Limb (tissue), 2 donors: ENCODE results near the gene ABCC1.
A peak's percentile ranks its signal among the peaks of the same experiment; 100 is the strongest.

ENCODE experiments used
- DNase-seq, 2 donors: peaks; one replicate each; pipeline ENCODE4 v3.0.0-alpha.2; 2016; ENCODE audit errors: extremely low spot score in 2 of 2

ABCC1 gene

DNA sequence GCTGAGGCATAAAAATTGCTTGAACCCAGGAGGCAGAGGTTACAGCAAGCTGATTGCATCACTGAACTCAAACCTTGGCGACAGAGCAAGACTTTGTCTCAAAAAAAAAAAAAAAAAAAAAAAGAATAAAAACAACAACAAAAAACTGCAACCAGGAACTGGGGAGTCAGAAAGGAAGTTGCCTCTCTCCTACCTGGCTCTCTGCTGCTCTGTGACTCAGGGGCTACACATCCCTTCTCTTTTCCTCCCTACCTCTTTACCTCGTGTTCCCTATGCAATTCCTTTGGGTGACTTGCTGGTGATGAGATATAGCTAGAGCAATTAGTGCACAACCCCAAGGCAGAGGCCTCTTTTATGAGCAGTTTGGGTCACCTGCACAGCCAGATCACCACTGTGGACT is 95.9 kb downstream of the ABCC1 start:
- DNase-seq, result no peak

DNA sequence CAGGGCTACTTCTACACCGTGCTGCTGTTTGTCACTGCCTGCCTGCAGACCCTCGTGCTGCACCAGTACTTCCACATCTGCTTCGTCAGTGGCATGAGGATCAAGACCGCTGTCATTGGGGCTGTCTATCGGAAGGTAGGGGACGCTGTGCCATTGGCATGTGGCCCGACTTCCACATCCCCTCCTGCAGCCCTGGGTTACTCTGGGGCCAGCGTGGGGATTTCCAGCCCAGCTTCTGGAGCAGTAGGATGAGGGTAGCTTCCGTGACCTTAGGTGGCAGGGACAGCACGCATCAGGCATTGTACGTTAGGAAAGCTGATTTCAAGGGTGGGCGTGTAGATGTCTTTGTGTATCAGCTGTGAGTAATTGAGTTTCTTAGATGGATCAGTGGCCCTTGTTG is 96.5 kb downstream of the ABCC1 start:
- peak in 1 of 2 donors; percentile 42 for DNase-seq

DNA sequence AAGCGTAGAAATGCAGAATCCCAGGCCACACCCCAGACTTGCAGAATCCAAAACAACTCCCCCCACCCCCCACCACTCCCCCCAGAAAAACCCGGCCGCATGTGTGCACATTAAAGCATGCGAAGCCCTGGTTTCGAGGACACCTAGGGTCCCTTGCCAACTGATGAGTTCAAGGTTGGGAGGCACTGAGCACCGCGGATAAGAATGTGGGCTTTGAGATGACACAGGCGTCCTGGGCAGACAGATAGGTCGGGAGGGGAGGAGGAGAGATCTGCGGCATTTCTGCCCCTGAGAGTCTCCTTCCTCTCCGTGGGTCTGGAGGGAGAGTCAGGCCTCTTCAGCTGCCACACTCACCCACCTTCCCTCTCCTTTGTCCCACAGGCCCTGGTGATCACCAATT is 98.3 kb downstream of the ABCC1 start:
- DNase-seq, result no peak

DNA sequence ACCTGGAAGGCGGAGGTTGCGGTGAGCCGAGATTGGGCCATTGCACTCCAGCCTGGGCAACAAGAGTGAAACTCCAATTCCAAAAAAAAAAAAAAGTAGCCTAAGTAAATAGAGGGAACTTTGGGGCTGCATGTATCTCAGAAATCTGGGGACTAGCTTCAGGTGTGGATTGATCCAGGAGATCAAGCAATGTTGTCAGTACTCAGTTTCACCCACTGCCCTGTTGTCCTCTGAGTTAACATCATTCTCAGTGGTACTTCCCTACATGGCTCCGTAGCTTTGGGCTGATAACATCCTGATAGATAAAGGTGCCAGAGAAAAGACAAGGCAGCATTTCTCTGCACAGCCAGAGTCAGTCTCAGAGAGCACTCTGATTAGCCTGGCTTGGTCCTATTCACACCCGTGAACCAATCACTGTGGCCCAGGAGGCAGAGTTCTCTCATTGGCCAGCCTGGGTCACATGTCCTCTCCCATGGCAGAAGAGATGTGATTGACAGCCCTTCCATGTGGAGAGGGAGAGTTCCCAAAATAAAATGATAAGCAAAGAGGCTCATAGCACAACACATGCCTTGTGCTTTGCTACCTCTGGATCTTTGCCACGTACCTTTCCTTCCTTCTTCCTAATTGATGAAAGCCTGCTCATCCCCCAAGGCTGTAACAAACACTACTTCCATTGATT is 99.6 kb downstream of the ABCC1 start:
- no peak for DNase-seq

DNA sequence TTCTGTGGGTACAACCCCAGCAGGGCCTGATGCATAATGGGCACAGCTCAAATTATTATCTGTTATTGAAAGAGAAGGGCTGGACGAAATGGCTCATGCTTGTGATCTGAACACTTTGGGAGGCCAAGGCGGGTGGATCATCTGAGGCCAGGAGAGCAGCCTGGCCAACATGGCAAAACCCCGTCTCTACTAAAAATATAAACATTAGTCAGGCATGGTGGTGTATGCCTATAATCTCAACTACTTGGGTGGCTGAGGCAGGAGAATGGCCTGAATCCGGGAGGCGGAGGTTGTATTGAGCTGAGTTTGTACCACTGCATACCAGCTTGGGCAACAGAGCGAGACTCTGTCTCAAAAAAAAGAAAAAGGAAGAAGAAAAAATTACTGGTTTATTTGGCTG is 100.7 kb downstream of the ABCC1 start:
- DNase-seq, result no peak

DNA sequence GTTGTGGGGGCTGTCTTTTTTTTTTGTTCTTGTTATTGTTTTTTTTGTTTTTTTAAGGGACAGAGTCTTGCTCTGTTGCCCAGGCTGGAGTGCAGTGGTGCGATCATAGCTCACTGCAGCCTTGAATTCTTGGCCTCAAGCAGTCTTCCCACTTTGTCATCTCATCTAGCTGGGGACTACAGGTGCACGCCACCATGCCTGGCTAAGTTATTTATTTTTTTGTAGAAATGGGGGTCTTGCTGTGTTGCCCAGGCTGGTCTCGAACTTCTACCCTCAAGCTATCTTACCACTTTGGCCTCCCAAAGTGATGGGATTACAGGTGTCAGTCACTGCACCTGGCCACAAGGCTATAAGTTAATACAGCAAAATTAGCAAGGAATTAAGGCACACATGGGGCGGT is 101.7 kb downstream of the ABCC1 start:
- no peak for DNase-seq

DNA sequence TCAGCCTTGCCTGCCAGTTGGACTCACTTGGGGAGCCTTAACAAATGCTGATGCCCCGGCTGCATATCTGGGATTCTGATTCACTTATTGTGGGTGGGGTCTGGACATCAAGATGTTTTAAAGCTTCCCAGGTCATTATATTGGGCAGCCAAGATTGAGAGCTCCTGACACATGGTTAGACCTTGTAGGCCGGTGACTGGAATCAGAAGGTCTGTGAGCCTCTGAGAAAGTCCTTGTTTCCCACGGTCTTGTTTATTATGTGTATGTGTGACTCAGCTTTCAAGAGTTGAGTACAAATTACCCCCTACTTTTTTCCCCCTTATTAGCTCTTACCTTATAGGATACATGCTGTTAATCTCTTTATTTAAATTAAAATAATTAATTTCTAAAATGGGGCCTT is 103.5 kb downstream of the ABCC1 start:
- DNase-seq, result no peak

DNA sequence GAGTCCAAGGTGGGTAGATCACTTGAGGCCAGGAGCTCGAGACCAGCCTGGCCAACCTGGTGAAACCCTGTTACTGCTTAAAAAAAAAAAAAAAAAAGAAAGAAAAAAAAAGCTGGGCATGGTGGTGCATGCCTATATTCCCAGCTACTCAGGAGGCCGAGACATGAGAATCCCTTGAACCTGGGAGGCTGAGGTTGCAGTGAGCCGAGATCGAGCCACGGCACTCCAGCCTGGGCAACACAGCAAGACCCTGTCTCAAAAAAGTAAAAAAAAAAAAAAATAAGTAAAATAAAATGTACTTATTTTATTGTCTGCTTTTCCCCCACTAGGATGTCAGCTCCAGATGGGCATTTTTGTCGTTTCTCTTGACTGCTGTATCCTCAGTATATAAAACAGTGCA is 107.7 kb downstream of the ABCC1 start:
- no peak for DNase-seq

DNA sequence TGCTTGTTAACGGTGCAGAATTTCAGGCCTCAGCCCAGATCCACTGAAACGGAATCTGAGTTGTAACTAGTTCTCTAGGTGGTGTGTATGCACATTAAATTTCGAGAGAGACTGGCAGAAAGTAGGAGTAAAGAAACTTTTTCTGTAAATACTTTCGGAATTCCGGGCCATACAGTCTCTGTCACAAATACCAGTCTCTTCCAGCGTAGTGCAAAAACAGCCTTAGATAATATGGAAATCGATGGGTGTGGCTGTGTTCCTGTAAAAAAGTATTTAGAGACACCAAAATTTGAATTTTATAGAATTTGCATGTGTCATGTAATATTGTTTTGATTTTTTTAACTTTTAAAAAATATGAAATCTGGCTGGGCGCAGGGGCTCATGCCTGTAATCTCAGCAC is 109.7 kb downstream of the ABCC1 start:
- no peak for DNase-seq

DNA sequence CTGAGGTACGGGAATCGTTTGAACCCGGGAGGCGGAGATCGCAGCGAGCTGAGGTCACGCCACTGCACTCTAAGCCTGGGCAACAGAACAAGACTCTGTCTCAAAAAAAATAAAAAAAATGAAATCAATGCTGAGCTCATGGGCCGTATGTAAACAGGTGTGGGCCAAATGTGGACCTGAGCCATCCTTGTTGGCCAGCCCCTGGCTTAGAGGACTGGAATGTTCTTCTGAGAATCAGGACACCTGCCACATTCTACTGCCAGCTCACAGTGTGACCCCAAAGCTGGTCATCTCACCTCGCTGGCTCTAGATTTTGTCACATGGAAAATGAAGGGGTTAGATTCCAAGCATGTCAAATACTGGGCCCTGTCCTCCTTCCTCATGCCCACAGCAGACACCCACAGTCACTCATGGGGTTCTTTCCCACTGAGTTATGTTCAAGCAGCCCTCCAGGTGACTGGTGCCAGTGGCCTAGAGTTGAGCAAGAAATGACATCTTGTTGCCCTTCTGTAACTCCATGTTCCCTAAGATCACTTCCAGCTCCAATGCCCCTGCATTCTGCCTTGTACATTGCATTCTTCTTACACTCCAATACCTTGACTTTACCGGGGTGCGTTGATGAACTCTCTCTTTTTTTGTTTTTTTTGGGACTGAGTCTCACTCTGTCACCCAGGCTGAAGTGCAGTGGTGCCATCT is 110.6 kb downstream of the ABCC1 start:
- no peak for DNase-seq

DNA sequence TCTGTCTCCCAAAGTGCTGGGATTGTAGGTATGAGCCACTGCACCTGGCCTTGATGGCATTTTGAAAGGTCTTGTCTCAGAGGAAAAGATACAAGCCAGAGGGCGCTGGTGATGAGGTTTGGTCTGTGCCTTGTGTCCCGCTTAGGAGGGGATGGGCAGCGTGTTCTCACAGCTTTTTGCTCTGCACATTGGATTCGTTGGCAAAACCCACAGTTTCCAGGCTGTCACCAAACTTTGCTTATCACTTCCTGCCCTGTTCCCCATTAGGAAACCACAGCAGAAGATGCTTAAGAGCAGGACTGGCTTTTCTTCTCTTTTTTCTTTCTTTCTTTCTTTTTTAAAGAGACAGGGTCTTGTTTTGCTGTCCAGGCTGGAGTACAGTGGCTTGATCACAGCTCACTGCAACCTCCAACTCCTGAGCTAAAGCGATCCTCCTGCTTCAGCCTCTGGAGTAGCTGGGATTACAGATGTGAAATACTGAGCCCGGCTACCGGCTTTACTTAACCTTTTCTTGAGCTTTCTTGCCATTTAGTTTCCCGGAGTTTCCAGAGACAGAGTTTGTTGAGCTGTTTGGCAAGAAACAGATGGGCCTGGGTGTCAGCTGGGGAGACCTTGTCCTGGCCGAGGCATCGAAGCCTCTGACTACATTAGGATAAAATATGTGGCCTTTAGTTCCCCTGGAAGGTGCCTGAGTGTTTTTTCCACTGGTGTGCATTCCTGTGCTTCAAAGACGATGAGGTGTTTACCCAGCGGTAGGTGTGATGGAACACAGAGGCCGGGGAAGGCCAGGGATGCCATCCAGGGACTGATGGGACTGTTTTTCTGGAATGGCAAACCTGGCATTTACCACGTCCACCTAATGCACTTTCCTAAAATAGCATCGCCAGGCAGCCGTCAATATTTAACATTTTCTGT is 112.9 kb downstream of the ABCC1 start:
- no peak for DNase-seq

DNA sequence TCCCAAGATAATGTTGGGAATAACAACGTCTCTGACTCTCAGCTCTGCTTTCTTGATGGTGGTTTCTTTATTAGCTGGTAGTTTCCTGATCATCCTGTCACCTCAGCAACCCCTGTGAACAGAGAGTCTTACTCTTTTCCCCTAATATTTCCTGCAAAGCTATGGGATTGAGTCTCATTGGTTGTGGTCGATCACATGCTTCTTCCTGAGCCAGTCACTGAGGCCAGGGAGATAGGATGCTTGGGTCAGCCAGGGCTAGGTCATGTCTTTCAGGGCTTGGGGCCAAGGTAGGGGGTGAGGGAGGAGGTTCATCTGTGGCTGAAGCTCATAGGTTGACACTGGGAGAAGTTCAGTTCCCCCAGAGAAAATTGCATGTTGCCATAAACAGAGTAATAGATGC is 114.3 kb downstream of the ABCC1 start:
- no peak for DNase-seq

DNA sequence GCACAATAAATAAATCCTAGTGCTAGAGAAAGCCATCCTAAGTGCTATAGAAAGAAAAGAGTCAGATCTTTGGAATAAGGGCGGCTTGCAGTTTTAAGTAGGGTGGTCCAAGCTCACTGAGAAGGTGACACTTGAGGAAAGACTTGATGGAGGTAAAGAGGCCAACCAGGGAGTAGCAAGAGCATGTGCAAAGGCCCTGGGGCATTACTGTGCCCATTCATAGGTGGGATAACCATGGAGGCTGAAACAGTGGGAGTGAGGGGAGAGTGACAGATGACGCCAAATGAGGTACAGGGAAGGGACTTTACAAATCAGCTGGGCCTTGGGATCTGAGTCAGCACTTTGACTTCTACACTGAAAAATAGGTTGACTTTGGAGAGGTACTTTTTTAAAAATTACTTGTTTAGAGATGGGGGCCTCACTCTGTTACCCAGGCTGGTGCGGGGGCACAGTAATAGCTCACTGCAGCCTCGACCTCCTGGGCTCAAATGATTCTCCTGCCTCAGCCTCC is 115.5 kb downstream of the ABCC1 start:
- DNase-seq, result no peak

DNA sequence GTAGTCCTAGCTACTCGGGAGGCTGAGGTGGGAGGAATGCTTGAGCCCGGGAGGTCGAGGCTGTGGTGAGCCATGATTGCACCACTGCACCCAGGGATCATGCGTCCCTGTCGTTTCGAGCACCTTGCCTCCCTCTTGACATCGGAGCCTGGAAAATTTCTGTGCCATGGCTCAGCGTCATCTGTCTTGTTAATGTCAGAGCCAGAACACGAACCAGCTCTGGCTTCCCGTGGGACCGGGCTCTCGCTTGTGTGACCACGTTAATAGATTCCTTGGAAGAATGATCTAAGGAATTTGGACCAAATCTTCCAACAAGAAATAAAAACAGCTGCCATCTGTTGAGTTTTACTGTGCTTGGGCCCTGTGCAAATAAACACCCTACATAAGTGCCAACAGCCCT is 117.7 kb downstream of the ABCC1 start:
- no peak for DNase-seq

DNA sequence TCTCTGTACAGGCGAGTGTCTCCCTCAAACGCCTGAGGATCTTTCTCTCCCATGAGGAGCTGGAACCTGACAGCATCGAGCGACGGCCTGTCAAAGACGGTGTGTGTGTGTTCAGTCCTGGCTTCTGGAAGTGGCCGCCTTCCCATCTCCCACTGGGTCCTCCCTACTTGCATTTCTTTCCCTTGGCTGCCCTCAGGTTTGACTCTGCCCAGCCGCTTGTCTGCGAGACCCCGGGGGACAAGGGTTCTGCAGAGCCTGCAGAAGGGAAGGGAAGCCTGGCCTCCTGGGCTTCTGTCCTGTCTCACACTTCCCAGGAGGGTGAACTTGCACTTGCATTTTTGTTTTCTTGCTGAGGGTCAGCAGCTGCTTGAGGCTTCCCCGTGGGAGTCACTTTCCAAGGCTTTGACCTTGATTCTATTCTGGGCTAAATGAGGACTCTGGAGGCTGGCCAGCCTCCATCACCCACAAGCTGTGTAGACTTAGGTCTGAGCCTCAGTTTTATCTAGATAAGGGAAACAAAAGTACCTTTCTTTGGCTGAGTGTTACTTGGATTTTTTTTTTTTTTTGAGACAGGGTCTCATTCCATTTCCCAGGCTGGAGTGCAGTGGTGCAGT is 122.3 kb downstream of the ABCC1 start:
- DNase-seq, result no peak

DNA sequence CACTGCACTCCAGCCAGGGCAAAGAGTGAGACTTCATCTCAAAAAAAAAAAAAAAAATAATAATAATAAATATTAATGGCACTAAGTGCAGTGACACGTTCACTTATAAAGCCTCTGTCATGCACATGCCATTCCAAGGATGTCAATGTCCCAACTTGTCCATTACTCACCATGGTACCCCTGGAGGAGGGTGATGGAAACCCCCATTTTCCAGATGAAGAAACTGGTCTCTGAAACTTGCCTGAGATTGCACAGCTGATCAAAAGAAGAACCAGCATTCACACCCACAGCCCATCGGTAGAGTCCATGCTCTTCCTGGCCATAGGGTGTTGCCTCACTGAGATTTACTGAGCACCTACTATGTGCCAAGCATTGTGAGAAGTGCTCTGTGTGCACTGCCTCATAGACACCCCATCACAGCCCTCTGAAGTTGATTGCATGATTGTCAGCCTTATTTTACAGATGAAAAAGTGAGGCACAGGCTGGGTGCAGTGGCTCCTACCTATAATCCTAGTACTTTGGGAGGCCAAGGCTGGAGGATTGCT is 123.7 kb downstream of the ABCC1 start:
- no peak for DNase-seq

DNA sequence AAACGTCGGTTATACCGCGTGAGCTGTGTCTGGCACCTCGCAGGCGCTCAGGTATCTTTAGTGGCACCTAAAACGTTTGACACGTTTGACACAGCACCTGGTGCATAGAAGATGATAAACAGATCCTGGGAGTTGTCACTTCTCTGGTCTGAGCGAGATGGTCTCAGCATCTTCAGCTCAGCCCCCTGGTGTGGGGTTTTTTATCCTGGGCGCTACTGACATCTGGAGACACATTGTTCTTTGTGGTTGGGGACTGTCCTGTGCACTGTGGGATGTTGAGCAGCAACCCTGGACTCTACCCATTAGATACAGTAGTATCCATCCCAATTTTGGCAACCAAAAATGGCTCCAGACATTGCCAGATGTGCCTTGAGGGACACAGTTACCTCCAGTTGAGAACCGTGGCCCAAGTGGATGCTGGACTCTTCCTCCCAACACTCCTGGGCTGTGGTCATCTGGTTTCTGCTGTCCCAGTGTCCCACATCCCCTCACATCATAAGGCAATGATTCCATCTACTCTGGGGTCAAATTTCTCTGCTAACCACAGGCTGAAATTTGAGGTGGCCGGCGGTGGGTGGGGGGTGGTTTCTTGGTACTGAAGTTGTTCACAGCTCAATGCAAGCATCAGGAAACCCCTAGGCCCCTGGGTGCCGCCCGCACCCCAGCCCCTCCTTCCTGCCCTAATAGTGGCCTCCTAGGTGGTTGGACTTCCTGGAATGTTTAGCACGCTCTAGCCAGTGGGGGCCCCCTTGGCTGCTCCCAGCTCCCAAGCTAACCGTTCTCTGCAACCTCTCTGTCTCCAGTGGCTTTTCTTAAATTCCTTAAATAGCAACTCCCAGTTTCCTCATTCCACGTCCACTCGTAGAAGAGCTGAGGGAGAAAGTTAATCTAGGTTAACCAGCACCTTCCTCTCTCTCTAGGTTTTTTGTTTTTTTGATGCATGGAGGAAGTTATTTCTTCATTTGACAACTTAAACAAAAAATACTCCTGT is 124.8 kb downstream of the ABCC1 start:
- peak in 1 of 2 donors; percentile 64 for DNase-seq

DNA sequence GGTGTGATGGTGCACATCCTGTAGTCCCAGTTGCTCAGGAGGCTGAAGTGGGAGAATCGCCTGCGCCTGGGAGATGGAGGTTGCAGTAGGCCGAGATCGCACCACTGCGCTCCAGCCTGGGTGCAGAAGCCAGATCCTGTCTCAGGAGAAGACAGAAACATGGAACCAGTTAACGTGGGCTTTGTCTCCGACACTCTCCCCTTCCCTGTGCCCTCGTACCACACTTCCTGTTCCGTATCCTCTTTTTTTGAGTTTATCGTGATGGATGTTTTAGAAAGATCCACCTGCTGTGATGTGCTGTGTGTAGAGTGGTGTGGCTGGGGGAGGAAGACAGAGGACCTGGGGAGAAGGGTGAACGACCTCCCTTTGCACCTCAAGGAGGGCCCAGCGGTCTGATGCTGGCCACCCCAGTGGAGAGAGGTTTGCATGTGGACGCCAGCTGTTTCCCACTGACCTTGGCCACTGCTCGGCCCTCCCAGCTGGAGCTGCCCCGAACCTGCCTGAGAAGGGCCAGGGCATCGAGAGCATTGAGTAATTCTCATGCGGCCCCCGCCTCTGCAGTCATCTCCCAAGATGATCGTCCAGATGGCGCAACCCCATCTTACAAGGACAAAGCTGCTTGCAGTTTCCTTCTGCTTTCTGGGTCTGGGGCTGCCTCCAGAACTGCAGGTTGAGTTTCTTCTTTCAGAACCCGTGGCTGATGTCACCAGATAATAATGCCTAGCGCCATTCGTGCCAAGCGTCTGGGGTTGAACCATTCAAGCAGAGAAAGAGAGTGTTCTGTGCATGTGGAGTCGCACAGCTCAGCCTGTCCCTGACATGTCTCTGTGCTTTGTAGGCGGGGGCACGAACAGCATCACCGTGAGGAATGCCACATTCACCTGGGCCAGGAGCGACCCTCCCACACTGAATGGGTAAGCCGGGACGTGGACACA is 126.3 kb downstream of the ABCC1 start:
- DNase-seq, result no peak

DNA sequence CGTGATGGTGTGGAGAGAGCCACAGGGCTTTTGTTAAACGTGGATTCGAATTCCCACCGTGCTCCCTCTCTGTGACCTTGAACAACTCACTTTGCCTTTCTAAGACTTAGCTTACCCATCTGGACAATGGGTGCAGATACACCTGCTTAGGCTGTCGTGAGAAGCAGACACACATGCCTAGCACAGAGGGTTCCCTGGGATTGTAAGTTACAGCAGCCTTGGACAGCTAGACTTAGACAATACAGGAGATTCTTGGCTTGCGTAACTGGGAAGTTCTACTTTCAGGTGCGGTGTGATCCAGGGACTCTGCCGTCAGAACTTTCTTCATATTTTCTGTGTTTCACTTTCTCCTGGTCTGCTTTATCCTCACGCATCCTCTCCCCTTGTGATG is 127.0 kb downstream of the ABCC1 start:
- DNase-seq, result no peak
